ENCODE data around the gene FBXO36. TPM values are rescaled to one million over a fixed set of nuclear protein-coding genes. Genes with fewer than 3 reads are reported as not detected.

FBXO36 gene
- total RNA-seq, 1 experiment from 2014 or later = 3.6 TPM

- POLR2A ChIA-PET (ENCODE audit: unreplicated experiment) = no interaction called here
- H3K4me1 ChIP-seq (ENCODE audit: insufficient read depth, low read length) = no peaks in the 10 kb centered on the region
- no peak overlapping the region for H3K4me3 ChIP-seq (ENCODE audit: low read length)
- no peaks in the 10 kb centered on the region for H3K9me2 ChIP-seq (replicated peaks; ENCODE audit: low read length)
- H3K27ac ChIP-seq (ENCODE audit: low read length) = no peak overlapping the region
- H3K79me2 ChIP-seq (ENCODE audit: low read length) = no peaks in the 10 kb centered on the region
- no peak for TF ChIP-seq CTCF (conservative IDR thresholded peaks at IDR 0.05; ENCODE audit: low read depth, low read length)
- DNase-seq = no peak
- no TSS peak for BruUV-seq (replicated peaks)
- H3K9ac ChIP-seq (ENCODE audit: low read length) = no peak overlapping the region
- no peaks in the 10 kb centered on the region for H3K36me3 ChIP-seq (ENCODE audit: low read depth, low read length)
- no peak for ATAC-seq
- intact Hi-C loops (cut with micrococcal nuclease) = no loop called here
- H3F3A ChIP-seq (ENCODE audit: low read length, unreplicated experiment) = no peaks in the 10 kb centered on the region
- no peaks in the 10 kb centered on the region for H3K27me3 ChIP-seq (ENCODE audit: low read length)
- H2AFZ ChIP-seq (ENCODE audit: low read length) = no peak overlapping the region
- no peaks in the 10 kb centered on the region for H4K20me1 ChIP-seq (ENCODE audit: low read length)
- no peak overlapping the region for H3K4me2 ChIP-seq (ENCODE audit: low read length)
- H3K9me3 ChIP-seq (ENCODE audit: low read length) = no peaks in the 10 kb centered on the region
- CTCF ChIA-PET = no interaction called here
Observed at GRCh38 chr2:230046491-230046890, 124.2 kb downstream of the FBXO36 start.

- no peak overlapping the region for H3K4me2 ChIP-seq (ENCODE audit: low read length)
- no peak for DNase-seq
- H3K9me2 ChIP-seq (replicated peaks; ENCODE audit: low read length) = no peaks in the 10 kb centered on the region
- H3K9ac ChIP-seq (ENCODE audit: low read length) = no peak overlapping the region
- intact Hi-C loops (cut with micrococcal nuclease) = no loop called here
- POLR2A ChIA-PET (ENCODE audit: unreplicated experiment) = no interaction called here
- 0 out of 2 replicates have a peak, but pooled peaks cover 2% of the 10 kb centered on the region for H3K4me1 ChIP-seq (ENCODE audit: insufficient read depth, low read length)
- no peaks in the 10 kb centered on the region for H3K79me2 ChIP-seq (ENCODE audit: low read length)
- H3K9me3 ChIP-seq (ENCODE audit: low read length) = no peaks in the 10 kb centered on the region
- ATAC-seq = no peak
- no peaks in the 10 kb centered on the region for H3F3A ChIP-seq (ENCODE audit: low read length, unreplicated experiment)
- no peak overlapping the region for H3K4me3 ChIP-seq (ENCODE audit: low read length)
- H3K27ac ChIP-seq (ENCODE audit: low read length) = no peak overlapping the region
- H3K27me3 ChIP-seq (ENCODE audit: low read length) = no peaks in the 10 kb centered on the region
- no peak for TF ChIP-seq EZH2 (IDR thresholded peaks at IDR 0.05; ENCODE audit: low read length, unreplicated experiment)
- no TSS peak for BruUV-seq (replicated peaks)
- no peaks in the 10 kb centered on the region for H3K36me3 ChIP-seq (ENCODE audit: low read depth, low read length)
- no peaks in the 10 kb centered on the region for H4K20me1 ChIP-seq (ENCODE audit: low read length)
- CTCF ChIA-PET = no interaction called here
- H2AFZ ChIP-seq (ENCODE audit: low read length) = no peak overlapping the region
Observed at GRCh38 chr2:230048010-230048671, 125.8 kb downstream of the FBXO36 start.

GRCh38 chr2:230050136-230050535 lies 127.8 kb downstream of the FBXO36 start:
- TF ChIP-seq CTCF (conservative IDR thresholded peaks at IDR 0.05; ENCODE audit: low read depth, low read length) (no peak), EZH2phosphoT487 (IDR thresholded peaks at IDR 0.05; ENCODE audit: borderline replicate concordance, low read length) (no peak), EZH2 (IDR thresholded peaks at IDR 0.05; ENCODE audit: low read length, unreplicated experiment) (no peak)
- BruUV-seq (replicated peaks) = no TSS peak
- Histone ChIP-seq H3K36me3 (ENCODE audit: low read depth, low read length) (no peaks in the 10 kb centered on the region), H3K4me1 (ENCODE audit: insufficient read depth, low read length) (peaks cover 22% of the 10 kb centered on the region), H3K9me3 (ENCODE audit: low read length) (no peaks in the 10 kb centered on the region), H3K9ac (ENCODE audit: low read length) (no peak overlapping the region), H3K27me3 (ENCODE audit: low read length) (no peaks in the 10 kb centered on the region), H2AFZ (ENCODE audit: low read length) (no peak overlapping the region), H3K79me2 (ENCODE audit: low read length) (no peaks in the 10 kb centered on the region), H3K4me2 (ENCODE audit: low read length) (no peak overlapping the region), H3K27ac (ENCODE audit: low read length) (no peak overlapping the region), H3K4me3 (ENCODE audit: low read length) (no peak overlapping the region), H3K9me2 (replicated peaks; ENCODE audit: low read length) (no peaks in the 10 kb centered on the region), H4K20me1 (ENCODE audit: low read length) (no peaks in the 10 kb centered on the region), H3F3A (ENCODE audit: low read length, unreplicated experiment) (no peaks in the 10 kb centered on the region)
- POLR2A ChIA-PET (ENCODE audit: unreplicated experiment) = no interaction called here
- intact Hi-C loops (cut with micrococcal nuclease) = no loop called here
- DNase-seq = no peak
- no peak for ATAC-seq
- CTCF ChIA-PET = interaction anchor here (0.5 to 0.6 kb wide), 2 partner anchors 17 to 42 kb away, joined by 4 to 7 read pairs; no protein-coding TSS in a partner anchor

Measured in PC-3 (cell line).